CD4-positive, alpha-beta T cell treated with Interleukin-4 for 1 hour (primary cell): ENCODE data around the gene NR1I3.
"Not testable (repeated sequence)": the region's sequence is repeated elsewhere in the genome, so short reads cannot be mapped to it uniquely, and the experiment has no call there.

Source experiments
- DNase-seq, 2 donors: peaks; one replicate each; pipeline ENCODE4 v3.0.0-alpha.2; 2020 to 2022

Gene NR1I3

GRCh38 chr1:161250100-161250499 lies 12.1 kb upstream of the NR1I3 start:
- not testable (repeated sequence) for DNase-seq

GRCh38 chr1:161244888-161245287 lies 6.9 kb upstream of the NR1I3 start:
- DNase-seq = no peak

- DNase-seq = no peak
These were observed 4.3 kb upstream of the NR1I3 start for GRCh38 chr1:161242313-161242712.

GRCh38 chr1:161241682-161242081 lies 3.7 kb upstream of the NR1I3 start:
- DNase-seq = no peak

GRCh38 chr1:161235957-161236775 lies 1.8 kb downstream of the NR1I3 start:
- DNase-seq = no peak

- DNase-seq = no peak
These were observed 4.9 kb downstream of the NR1I3 start for GRCh38 chr1:161233102-161233501.

GRCh38 chr1:161230762-161231161 lies 7.2 kb downstream of the NR1I3 start:
- DNase-seq = no peak

GRCh38 chr1:161229896-161230295 lies 8.1 kb downstream of the NR1I3 start:
- no peak for DNase-seq

- no peak for DNase-seq
These were observed 10.0 kb downstream of the NR1I3 start for GRCh38 chr1:161228032-161228431.

- peak; percentile 86 to 88 for DNase-seq
These were observed 10.7 kb downstream of the NR1I3 start for GRCh38 chr1:161227196-161227871.

- no peak for DNase-seq
These were observed 11.2 kb downstream of the NR1I3 start for GRCh38 chr1:161226759-161227158.

- DNase-seq = no peak
These were observed 11.7 kb downstream of the NR1I3 start for GRCh38 chr1:161226320-161226711.

- DNase-seq = peak; percentile 97 to 98
These were observed 12.3 kb downstream of the NR1I3 start, which contains the start of gene TOMM40L for GRCh38 chr1:161225534-161226319. TOMM40L (plus strand) TSS chr1:161226060; CDS start chr1:161226490, 430 bp downstream.

GRCh38 chr1:161225178-161225533 lies 12.8 kb downstream of the NR1I3 start:
- DNase-seq = no peak

- DNase-seq = not testable (repeated sequence)
These were observed 13.3 kb downstream of the NR1I3 start for GRCh38 chr1:161224695-161225087.

GRCh38 chr1:161223805-161224694 lies 14.0 kb downstream of the NR1I3 start:
- no peak for DNase-seq

- no peak for DNase-seq
These were observed 15.6 kb downstream of the NR1I3 start for GRCh38 chr1:161222175-161223019.

GRCh38 chr1:161220002-161220401 lies 18.0 kb downstream of the NR1I3 start:
- DNase-seq = no peak

GRCh38 chr1:161219078-161219892 lies 18.7 kb downstream of the NR1I3 start:
- no peak for DNase-seq

GRCh38 chr1:161218301-161219077 lies 19.5 kb downstream of the NR1I3 start:
- no peak for DNase-seq
